GM20431 (cell line): Measurements from ENCODE around the gene ADAMTSL5.
"Not testable (repeated sequence)": the region's sequence is repeated elsewhere in the genome, so short reads cannot be mapped to it uniquely, and the experiment has no call there.

Source experiments
- in situ Hi-C: fragments of 300-500 bp; cut with MseI, MboI; formaldehyde crosslinking; loops from one replicate; pipeline ENCODE4 v1.15.0; 2020; ENCODE audit warnings: low sequenced_read_pairs; ENCODE audit not compliant: unreplicated experiment

Gene ADAMTSL5

GRCh38 chr19:1483131-1483978, 29.5 kb downstream of the ADAMTSL5 start:
- in situ Hi-C loops = no loop called here

- in situ Hi-C loops = no loop called here
These were observed 30.3 kb downstream of the ADAMTSL5 start for GRCh38 chr19:1482361-1483130.

DNA sequence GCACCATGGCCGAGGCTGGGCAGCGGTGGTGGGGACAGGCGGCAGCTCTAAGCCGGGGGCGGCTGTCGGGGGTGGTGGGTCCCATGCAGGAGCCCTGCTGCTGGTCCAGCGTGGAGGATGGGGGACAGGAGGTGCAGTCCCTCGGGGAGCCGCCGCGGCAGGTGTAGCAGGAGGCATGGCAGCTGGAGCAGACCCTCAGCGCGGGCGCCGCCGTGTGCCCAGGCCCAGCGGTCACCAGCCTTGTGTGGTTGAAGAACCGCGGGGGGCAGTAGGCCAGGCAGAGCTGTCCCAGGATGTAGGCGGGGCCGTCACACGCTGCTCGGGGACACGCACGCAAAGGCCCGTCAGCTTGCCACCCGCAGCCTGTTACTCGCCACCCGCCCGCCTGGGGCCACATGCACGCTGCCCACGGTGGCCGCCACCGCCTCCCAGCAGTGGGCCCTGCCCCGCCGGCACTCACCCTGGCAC, 30.9 kb downstream of the ADAMTSL5 start:
- in situ Hi-C loops = no loop called here

GRCh38 chr19:1481224-1481892, 31.5 kb downstream of the ADAMTSL5 start:
- in situ Hi-C loops = no loop called here

GRCh38 chr19:1478934-1479707, 33.7 kb downstream of the ADAMTSL5 start, which contains the start of gene C19orf25:
Gene C19orf25, minus strand, starts transcription at chr19:1479215. Its CDS starts 312 bp downstream, at chr19:1478903.
- in situ Hi-C loops = no loop called here

DNA sequence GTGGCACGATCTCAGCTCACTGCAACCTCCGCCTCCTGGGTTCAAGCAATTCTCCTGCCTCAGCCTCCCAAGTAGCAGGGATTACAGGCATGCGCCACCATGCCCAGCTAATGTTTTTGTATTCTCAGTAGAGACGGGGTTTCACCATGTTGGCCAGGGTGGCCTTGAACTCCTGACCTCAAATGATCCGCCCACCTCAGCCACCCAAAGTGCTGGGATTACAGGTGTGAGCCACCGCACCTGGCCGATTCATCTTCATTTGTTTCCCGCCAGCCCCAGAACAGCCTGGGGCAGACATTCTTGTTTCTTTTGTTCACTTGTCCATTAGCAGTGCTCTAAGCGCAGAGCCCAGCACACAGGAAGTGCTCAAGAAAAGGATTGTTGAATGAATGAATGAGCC, 35.8 kb downstream of the ADAMTSL5 start:
- in situ Hi-C loops = not testable (repeated sequence)

- in situ Hi-C loops = no loop called here
These were observed 36.9 kb downstream of the ADAMTSL5 start for GRCh38 chr19:1475751-1476437.

GRCh38 chr19:1474765-1475351, 38.0 kb downstream of the ADAMTSL5 start:
- in situ Hi-C loops = no loop called here

DNA sequence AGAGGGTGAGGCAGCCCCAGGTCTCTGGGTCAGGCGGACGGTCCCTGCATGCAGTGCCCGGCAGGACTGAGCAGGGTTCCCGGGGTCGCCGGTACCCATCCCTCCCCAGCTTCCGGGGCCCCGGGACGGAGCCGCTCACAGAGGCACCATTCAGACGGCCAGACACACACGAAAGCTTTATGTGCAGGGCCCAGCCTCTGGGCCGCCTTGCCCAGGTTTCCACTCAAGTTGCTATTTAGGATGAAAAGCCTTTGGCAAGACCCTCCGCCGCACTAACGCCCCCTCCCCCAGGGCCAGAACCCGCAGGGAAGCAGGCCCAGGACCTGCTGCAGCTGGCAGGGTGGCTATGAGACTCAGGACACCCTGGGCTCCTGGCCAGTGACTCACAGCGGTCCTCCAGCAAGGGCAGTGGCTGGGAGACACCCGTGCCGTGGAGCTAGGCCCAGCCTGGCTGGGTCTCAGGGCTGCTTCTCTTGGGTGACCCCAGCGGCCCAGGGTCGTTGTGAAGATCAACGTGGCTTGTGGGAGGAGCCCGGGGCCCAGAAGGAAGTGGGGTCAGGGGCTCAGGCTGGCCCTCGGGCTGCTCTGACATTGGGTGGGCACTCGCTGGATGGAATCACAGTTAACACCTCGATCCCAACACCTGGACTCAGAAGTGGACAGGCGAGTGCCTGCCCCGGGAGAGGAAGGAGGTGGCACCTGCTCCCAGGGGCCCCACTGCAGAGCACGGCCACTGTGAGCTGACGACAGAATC, 38.6 kb downstream of the ADAMTSL5 start:
- in situ Hi-C loops = no loop called here

- in situ Hi-C loops = no loop called here
These were observed 39.6 kb downstream of the ADAMTSL5 start for GRCh38 chr19:1473085-1473851.

DNA sequence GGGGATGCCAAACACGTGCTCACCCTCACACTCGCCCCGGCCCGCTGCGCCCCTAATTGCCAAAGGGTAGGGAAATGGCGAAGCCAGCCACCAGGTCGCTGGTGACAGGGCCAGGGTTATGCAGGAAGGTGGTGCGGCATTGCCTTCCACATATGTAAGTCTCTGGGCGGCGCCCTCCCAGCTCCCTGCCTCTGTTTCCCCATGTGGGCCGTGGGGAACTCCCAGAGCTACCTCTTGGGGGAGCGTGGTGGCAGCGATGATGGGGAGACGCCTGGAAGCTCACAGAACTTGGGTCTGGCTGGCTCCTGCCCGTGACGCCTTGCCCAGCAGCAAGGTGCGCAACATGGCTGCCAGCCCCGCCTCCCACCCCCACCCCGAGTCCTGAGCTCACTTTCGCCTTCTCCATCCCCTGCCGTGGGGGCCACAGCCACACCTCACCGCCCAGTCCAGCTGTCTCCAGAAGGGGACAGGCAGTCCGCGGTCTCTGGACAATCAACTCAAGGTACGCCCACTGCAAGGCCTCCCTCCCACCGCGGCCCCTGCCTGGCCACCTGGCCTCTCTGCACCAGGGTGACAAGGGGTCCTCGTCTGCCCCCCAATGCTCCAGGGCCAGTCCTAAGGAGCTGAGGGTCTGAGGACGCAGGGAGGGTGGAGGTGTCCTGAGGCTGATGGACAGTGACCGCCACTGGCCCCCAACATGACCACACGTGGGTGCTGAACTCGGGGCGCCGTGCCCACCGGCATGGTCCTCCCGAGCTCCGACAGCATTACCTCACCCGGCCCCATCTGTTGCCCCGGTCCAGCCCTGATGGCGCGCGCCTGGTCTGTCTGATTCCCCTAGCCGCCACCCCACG, 40.4 kb downstream of the ADAMTSL5 start:
- in situ Hi-C loops = no loop called here

DNA sequence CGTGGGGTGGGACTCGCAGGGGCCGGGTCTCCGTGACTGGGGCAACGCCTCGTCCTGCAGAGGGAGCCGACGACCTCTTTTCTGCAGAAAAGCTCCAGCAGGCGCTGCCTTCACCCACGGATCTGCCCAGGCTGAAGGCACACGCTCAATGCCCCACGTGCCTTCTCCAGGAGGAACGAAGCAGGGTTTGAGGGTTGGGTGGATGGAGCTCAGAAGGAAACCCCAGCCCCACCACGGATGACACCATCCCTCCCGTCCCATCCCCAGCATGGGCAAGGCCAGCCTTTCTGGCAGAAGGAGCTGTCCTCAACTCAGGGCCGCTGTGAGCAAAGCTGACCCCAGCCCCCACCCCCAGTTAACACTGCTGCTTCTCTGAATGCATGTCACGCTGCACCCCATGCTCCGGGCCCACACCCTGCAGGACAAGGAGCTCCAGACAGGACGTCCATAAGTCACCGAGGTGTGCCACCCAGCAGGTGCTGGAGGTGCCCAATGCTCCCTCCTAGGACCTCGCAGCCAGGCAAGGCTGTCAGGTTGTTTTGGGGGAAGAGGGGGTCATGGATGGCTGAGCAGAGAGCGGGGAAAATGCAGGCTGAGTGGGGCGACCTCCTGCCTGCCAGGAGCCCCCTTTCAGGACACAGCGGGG, 41.2 kb downstream of the ADAMTSL5 start:
- in situ Hi-C loops = no loop called here

GRCh38 chr19:1471010-1471514, 41.8 kb downstream of the ADAMTSL5 start:
- in situ Hi-C loops = no loop called here

DNA sequence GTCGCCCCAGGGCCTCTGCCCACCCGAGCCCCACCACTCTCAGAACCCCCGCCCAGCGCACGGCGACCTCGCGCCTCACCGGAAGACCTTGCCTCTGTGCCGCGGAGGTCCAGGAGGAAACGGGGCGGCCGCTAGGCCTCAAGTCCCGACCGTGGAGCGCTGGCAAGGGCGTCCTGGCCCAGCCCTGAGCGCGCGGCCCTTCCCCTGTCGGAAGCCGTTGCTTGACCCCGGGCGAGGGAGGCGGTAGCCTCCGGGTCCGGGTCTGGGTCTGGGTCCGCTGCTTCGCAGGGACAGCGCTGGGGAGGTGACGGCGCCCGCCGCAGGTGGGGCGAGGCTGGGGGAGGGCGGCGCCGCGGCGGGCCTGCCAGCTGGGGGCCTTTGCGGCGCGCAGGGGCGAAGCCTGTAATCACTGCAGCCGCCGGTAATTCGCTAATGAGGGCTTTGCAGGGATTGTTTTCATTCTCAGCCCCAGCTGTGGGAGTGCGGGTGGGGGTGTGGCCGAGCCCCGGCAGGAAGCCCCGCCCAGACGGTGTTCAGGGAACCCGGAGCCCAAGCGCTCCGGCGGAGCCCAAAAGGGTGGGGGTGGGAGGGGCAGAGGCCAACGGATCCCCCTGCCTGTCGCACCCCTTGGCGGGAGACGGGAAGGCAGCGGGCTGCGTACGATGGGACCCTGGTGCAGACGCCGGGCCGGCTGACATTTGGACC, 42.4 kb downstream of the ADAMTSL5 start:
- in situ Hi-C loops = no loop called here

DNA sequence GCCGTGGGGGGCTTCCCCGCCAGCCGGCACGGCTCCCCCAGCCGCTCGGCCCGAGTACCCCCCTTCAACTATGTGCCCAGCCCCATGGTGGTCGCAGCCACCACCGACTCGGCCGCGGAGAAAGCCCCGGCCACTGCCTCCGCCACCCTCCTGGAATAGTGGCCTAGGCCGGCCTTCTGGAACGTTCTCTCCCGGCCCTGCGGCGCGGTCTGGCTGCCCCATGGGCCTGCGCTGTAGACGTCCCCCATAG, 42.8 kb downstream of the ADAMTSL5 start:
- in situ Hi-C loops = no loop called here
